ENCODE measurements around the gene ADRB2. TPM values are rescaled to one million over a fixed set of nuclear protein-coding genes. Genes with fewer than 3 reads are reported as not detected.

The ADRB2 gene
- total RNA-seq, 1 experiment from 2014 or later, result 0.48 TPM

GRCh38 chr5:148820461-148821395, 5.7 kb upstream of the ADRB2 start:
- in situ Hi-C loops (cut with HindIII; ENCODE audit: low pct_unique_long_range_greater_than_20kb, low sequenced_read_pairs), result no loop called here
- DNase-seq (ENCODE audit: low read depth, low spot score), result peak; percentile 61

DNA sequence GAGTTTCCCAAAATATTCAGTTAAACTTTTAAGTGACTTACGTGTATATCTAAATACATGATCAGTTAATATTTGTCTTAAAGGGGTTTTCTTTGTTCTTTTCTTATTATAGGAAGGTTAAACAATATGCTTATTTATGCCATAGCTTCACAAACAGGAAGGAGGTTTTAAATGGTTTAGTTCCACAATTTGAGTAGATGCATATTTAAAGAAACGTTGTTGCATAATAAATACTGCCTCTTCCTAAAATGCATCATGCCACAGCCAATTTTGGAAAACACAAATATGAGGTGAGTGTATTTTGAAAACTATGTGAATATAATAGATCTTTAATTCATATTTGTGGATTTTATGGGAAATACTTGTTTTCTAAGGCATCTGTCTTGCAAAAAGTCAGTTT, 2.5 kb upstream of the ADRB2 start:
- in situ Hi-C loops (cut with HindIII; ENCODE audit: low pct_unique_long_range_greater_than_20kb, low sequenced_read_pairs), result no loop called here

DNA sequence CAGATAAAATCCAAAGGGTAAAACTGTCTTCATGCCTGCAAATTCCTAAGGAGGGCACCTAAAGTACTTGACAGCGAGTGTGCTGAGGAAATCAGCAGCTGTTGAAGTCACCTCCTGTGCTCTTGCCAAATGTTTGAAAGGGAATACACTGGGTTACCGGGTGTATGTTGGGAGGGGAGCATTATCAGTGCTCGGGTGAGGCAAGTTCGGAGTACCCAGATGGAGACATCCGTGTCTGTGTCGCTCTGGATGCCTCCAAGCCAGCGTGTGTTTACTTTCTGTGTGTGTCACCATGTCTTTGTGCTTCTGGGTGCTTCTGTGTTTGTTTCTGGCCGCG, 727 bp upstream of the ADRB2 start:
- in situ Hi-C loops (cut with HindIII; ENCODE audit: low pct_unique_long_range_greater_than_20kb, low sequenced_read_pairs), result no loop called here
- no peak for DNase-seq (ENCODE audit: low read depth, low spot score)

More for the DNA sequence above, 2.5 kb upstream of the ADRB2 start:
- DNase-seq (ENCODE audit: low read depth, low spot score), result no peak

- DNase-seq (ENCODE audit: low read depth, low spot score), result no peak
- in situ Hi-C loops (cut with HindIII; ENCODE audit: low pct_unique_long_range_greater_than_20kb, low sequenced_read_pairs), result no loop called here
Observed at GRCh38 chr5:148826739-148827070, 294 bp downstream of the ADRB2 start.

- DNase-seq (ENCODE audit: low read depth, low spot score), result no peak
- in situ Hi-C loops (cut with HindIII; ENCODE audit: low pct_unique_long_range_greater_than_20kb, low sequenced_read_pairs), result no loop called here
Observed at GRCh38 chr5:148827723-148828122, 1.3 kb downstream of the ADRB2 start.

- in situ Hi-C loops (cut with HindIII; ENCODE audit: low pct_unique_long_range_greater_than_20kb, low sequenced_read_pairs), result no loop called here
- DNase-seq (ENCODE audit: low read depth, low spot score), result no peak
Observed at GRCh38 chr5:148828511-148829247, 2.3 kb downstream of the ADRB2 start.

GRCh38 chr5:148829248-148829594, 2.8 kb downstream of the ADRB2 start:
- in situ Hi-C loops (cut with HindIII; ENCODE audit: low pct_unique_long_range_greater_than_20kb, low sequenced_read_pairs), result no loop called here
- DNase-seq (ENCODE audit: low read depth, low spot score), result no peak

DNA sequence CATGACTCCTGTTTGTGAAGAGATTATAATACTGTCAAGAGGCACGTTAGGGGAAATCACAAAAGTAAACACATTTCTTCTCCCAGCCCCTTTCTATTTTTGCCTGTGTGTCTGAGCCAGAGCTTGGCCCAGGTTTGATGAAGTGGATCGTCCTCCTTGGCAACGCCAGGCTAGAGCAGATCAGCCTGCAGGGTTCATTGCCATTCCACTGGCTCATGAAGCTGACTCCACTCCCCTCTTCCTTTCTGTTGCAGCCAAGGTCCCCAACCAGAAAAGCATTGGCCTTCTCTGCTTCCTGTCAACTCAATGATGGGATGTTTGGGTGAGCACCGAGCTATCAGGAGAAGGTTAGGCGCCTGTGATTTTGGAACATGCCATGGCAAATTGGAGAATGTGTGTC, 3.3 kb downstream of the ADRB2 start:
- in situ Hi-C loops (cut with HindIII; ENCODE audit: low pct_unique_long_range_greater_than_20kb, low sequenced_read_pairs), result no loop called here
- no peak for DNase-seq (ENCODE audit: low read depth, low spot score)

DNA sequence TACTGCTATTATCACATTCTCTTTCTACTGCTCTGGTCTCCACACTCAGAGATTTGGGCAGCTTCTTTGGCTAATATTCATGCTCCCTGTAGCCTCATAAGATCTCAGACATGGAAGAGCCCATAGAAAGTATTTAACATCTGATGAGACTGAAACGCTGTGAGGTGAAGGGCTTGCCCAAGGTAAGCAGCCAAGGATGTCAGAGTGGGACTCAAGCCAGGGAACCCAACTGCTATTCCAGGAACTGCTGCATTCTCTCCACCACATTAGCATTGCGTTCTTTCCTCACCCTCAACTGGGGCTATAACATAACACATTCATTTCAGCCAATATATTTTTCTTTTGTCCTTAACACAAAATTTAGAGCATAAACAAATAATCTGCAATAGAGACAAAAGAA, 3.8 kb downstream of the ADRB2 start:
- DNase-seq (ENCODE audit: low read depth, low spot score), result no peak
- in situ Hi-C loops (cut with HindIII; ENCODE audit: low pct_unique_long_range_greater_than_20kb, low sequenced_read_pairs), result no loop called here

DNA sequence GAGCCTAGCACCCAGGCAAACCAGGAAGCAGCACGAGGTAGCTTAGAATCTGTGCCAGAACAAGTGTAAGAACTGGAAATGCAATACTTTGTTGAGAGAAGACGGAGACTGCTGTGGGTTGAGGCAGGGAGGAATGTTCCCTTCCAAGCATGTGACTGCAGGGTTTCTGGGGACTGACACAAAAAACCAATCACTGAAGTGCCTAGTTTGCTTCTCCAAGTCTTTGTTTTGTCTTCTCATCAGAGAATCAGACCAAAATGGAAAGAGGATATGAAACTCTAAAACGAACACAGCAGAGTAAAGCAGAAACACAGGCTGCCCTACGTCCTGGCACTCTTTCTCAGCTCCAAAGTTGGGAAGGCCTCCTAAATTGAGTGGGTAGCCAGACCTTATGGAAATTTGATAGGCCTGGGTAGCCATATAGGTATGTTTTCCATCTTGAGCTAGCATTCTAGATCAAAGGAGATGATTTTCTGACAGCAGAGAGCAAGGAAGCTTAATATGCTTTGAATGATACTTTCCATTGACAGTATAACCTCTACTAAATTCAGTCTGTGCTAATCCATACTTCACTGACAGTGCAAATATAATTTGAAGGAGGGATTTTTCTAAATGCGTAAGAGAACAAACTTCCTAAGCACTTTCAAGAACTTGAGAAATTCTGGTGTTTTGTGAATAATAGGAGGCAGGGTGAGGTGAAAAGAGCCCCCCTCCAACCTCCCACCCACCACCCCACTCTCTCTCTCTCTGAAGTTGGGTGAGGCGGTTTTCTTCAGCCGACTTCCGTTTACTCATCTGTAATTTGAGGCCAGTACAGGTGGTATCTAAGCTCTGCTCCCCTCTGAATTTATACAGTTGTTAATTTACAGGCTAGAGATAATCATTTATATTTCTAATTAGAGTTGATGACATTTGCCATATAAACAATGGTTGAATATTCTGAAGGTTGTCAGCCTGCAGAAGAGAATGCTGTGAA, 5.5 kb downstream of the ADRB2 start:
- in situ Hi-C loops (cut with HindIII; ENCODE audit: low pct_unique_long_range_greater_than_20kb, low sequenced_read_pairs), result no loop called here
- no peak for DNase-seq (ENCODE audit: low read depth, low spot score)

DNA sequence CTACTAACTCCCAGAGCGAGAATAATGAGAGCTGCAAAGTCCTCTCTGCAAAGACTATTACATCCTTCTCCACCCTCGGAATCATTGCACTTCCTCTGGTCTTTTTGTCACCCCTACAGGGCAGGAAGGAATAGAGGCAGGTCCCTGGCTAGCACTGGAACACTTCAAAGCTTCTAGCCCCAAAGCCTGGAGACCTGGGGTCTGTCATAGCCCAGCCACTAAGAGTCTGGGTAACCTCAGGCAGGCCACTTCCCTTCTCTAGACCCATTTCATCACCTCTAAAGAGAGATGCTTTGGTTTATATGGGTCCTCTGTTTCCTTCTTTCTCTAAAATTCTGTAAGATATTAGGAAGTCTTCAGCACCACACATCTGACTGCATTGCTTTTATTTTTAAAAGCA, 6.7 kb downstream of the ADRB2 start:
- DNase-seq (ENCODE audit: low read depth, low spot score), result no peak
- in situ Hi-C loops (cut with HindIII; ENCODE audit: low pct_unique_long_range_greater_than_20kb, low sequenced_read_pairs), result no loop called here

DNA sequence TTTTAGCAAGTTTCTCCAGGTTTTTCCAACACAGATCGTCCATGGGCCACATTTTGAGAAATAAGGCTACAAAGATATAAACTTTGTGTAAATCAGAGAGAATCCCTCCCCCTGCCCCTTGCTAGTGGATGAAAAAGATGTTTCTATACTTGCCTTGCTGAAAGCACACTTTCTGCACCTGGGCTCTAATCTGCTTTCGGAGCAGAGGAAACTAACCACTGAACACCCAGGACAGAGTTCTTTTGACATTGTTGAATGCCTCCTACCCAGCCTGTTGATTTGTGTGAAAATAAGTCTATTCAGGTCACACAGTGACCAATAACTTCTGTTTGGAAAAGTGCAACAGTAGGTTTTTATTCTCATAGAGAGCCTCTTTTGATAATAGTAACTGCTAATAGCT, 7.5 kb downstream of the ADRB2 start:
- in situ Hi-C loops (cut with HindIII; ENCODE audit: low pct_unique_long_range_greater_than_20kb, low sequenced_read_pairs), result no loop called here
- no peak for DNase-seq (ENCODE audit: low read depth, low spot score)

- DNase-seq (ENCODE audit: low read depth, low spot score), result no peak
- in situ Hi-C loops (cut with HindIII; ENCODE audit: low pct_unique_long_range_greater_than_20kb, low sequenced_read_pairs), result no loop called here
Observed at GRCh38 chr5:148834689-148835088, 8.3 kb downstream of the ADRB2 start.

GRCh38 chr5:148836272-148837250, 10.2 kb downstream of the ADRB2 start:
- in situ Hi-C loops (cut with HindIII; ENCODE audit: low pct_unique_long_range_greater_than_20kb, low sequenced_read_pairs), result no loop called here
- no peak for DNase-seq (ENCODE audit: low read depth, low spot score)

DNA sequence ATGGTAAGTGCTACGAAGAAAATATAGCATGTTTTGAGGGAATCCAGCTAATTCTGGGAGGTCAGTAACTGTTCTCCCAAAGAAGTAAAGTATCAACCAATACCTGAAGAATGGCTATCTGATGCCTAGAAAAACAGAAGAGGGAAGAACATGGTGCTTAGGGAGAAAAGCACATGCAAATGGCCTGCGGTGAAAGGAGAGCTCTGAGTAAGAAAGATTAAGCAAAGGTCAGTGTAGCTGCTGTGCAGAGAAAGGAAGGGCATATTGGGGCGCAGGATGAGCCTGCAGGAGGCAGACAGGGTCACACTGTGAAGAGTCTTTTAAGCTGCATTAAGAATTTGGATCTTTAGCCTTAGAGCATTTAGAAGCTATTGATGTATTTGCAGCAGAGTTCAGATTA, 11.0 kb downstream of the ADRB2 start:
- no peak for DNase-seq (ENCODE audit: low read depth, low spot score)
- in situ Hi-C loops (cut with HindIII; ENCODE audit: low pct_unique_long_range_greater_than_20kb, low sequenced_read_pairs), result no loop called here

- DNase-seq (ENCODE audit: low read depth, low spot score), result no peak
- in situ Hi-C loops (cut with HindIII; ENCODE audit: low pct_unique_long_range_greater_than_20kb, low sequenced_read_pairs), result no loop called here
Observed at GRCh38 chr5:148838357-148838756, 11.9 kb downstream of the ADRB2 start.

DNA sequence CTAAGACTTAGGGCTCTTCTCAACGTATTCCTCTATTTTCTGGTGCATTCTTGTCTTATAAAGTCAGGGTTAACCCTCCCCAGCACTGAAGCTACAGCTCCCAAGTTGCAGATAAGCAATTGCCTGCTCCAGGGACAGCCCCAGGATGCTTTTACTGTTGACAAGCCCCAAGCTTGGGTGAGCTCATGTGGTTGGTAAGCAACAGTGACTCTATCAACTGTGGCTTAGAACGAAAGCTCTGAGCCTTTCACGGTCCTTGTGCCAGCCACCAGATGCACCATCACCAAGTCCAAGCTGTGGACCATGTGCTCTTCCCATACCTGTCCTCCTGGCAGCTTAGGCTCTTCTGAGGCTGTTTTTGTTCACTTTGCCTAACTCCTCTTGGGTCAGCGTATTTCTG, 13.5 kb downstream of the ADRB2 start:
- DNase-seq (ENCODE audit: low read depth, low spot score), result no peak
- in situ Hi-C loops (cut with HindIII; ENCODE audit: low pct_unique_long_range_greater_than_20kb, low sequenced_read_pairs), result no loop called here

All from SK-MEL-5 (cell line).